ENCODE measurements around the gene ZNF155. TPM values are rescaled to one million over a fixed set of nuclear protein-coding genes. Genes with fewer than 3 reads are reported as not detected.
A peak's percentile ranks its signal among the peaks of the same experiment; 100 is the strongest.

Gene ZNF155
- polyA plus RNA-seq, 3 donors from 2014 or later, result 2.1 to 3.0 (median 2.6) TPM

DNA sequence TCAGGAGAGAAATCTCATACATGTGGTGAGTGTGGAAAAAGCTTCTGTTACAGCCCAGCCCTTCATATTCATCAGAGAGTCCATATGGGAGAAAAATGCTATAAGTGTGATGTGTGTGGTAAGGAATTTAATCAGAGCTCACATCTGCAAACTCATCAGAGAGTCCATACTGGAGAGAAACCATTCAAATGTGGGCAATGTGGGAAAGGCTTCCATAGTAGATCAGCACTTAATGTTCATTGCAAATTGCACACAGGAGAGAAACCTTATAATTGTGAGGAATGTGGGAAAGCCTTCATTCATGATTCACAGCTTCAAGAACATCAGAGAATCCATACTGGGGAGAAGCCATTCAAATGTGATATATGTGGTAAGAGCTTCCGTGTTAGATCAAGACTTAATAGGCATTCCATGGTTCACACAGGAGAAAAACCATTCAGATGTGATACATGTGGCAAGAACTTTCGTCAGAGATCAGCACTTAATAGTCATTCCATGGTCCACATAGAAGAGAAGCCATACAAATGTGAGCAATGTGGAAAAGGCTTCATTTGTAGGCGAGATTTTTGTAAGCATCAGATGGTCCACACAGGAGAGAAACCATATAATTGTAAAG lies 17.8 kb upstream of the ZNF155 start:
- peaks cover 37 to 95% (median 89%) of the 10 kb centered on the region in 6 donors for H3K9me3 Mint-ChIP-seq

DNA sequence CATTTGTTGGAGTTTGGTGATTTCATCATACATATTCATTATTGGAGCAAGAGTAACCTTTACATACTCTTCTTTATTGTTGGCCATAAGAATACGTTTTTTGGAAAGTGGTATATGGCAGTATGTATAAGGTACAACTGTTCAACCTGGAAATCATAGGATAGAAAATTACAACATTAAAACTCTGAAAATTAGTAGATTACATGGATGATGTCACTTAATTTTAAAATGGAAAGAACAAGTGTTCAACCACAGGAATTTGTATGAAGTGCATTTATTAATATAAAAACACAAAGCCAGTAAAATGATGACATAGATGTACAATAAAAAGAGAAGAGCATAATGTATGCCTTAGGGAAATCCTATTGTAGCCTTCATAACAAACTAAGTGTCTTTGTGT lies 7.3 kb upstream of the ZNF155 start:
- no peak overlapping the region for H3K4me3 Mint-ChIP-seq
- peaks cover 12 to 19% (median 13%) of the 10 kb centered on the region in 3 donors for H3K36me3 Mint-ChIP-seq
- DNase-seq, result no peak
- H3K27ac Mint-ChIP-seq, result no peak overlapping the region
- peaks cover 28 to 82% (median 57%) of the 10 kb centered on the region in 6 donors for H3K9me3 Mint-ChIP-seq
- no peaks in the 10 kb centered on the region for H3K4me1 Mint-ChIP-seq
- peaks cover 0 to 2% (median 2%) of the 10 kb centered on the region in 3 donors for H3K27me3 Mint-ChIP-seq (ENCODE audit: low read depth in 3 of 3)

More for the DNA sequence above, 17.8 kb upstream of the ZNF155 start:
- Mint-ChIP-seq H3K36me3 (peaks cover 45 to 66% (median 59%) of the 10 kb centered on the region in 3 donors), H3K4me1 (no peaks in the 10 kb centered on the region), H3K4me3 (no peak overlapping the region), H3K27me3 (ENCODE audit: low read depth in 3 of 3) (no peaks in the 10 kb centered on the region), H3K27ac (no peak overlapping the region)
- DNase-seq, result no peak

DNA sequence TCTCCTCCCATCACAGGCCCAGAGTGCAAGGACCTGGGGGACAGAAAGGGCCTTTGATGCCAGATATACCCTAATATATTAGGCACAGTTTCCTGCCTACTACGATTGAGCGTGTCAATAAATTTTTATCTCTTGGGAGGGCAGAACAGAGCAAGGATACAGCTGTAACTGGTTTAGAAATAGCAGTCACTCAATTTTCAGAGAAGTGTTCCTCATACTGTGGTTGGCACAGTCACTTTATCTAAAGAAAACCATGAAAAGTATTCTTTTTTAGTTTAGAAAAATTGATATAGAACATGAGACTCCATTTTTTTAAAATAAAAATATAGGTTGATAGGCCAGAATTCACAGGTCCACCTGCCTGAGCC lies 460 bp upstream of the ZNF155 start:
- H3K4me3 Mint-ChIP-seq, result peak overlapping the region; percentile 78 to 99 (median 97)
- peaks cover under 1 to 8% (median 6%) of the 10 kb centered on the region in 3 donors for H3K36me3 Mint-ChIP-seq
- peaks cover 0 to 4% (median 0%) of the 10 kb centered on the region in 3 donors for H3K27me3 Mint-ChIP-seq (ENCODE audit: low read depth in 3 of 3)
- peak overlapping the region; percentile 20 to 96 (median 80) for H3K27ac Mint-ChIP-seq
- H3K9me3 Mint-ChIP-seq, result peaks cover 0 to 21% (median 5%) of the 10 kb centered on the region in 6 donors
- no peak for DNase-seq
- peaks cover 17 to 28% of the 10 kb centered on the region in 2 donors for H3K4me1 Mint-ChIP-seq

DNA sequence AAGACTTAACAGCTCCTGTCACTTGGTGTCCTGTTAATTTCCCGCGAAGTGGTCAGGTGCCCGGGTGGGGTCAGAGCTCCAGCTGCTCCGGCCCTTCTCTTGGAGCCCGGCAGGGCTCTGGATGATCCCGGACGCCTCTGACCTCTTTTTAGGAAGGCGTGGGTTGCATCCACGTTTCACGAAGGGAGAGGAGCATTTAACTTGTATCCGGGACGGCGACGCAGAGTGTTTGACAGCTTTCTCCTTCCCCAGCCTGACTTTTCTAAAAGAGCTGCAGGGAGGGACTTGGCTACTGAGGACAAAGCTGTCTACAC lies 656 bp downstream of the ZNF155 start:
- no peak for DNase-seq
- H3K4me3 Mint-ChIP-seq, result peak overlapping the region; percentile 93 to 99 (median 97)
- peaks cover 0 to 4% (median 0%) of the 10 kb centered on the region in 3 donors for H3K27me3 Mint-ChIP-seq (ENCODE audit: low read depth in 3 of 3)
- H3K27ac Mint-ChIP-seq, result peak overlapping the region; percentile 85 to 96 (median 92)
- H3K36me3 Mint-ChIP-seq, result peaks cover 12 to 19% (median 16%) of the 10 kb centered on the region in 3 donors
- peaks cover 17 to 28% of the 10 kb centered on the region in 2 donors for H3K4me1 Mint-ChIP-seq
- H3K9me3 Mint-ChIP-seq, result peaks cover 0 to 12% (median 3%) of the 10 kb centered on the region in 6 donors

DNA sequence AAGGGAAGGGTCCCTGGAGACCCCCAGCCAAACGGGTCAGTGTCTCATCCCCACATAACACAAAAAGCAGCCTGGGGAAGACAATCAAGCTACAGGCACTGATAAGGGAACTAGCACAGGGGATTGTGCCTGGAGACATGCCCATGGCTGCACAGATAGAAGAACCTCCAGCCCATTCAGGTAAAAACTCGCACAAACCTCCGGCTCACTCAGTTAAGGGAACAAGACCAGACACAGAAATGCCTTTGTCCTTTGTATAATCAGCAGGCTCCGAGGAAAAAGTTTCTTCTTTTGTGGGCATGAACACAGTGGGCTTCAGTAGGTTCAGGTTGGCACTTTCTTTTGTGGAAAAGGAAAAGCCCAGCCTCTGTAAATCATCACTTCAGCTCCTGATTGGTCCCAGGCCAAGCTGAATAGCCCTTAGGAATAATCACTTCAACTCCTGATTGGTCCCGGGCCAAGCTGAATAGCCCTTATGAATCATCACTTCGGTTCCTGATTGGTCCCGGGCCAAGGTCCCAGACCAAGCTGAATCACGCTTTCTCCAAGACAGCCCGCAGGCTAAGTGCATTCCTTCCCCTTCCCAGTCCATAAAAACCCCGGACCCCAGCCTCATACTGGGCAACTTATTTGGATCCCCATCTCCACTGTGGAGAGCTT lies 13.8 kb downstream of the ZNF155 start:
- no peak overlapping the region for H3K27ac Mint-ChIP-seq
- peaks cover 0 to 6% (median under 1%) of the 10 kb centered on the region in 3 donors for H3K27me3 Mint-ChIP-seq (ENCODE audit: low read depth in 3 of 3)
- H3K36me3 Mint-ChIP-seq, result peaks cover 45 to 56% (median 48%) of the 10 kb centered on the region in 3 donors
- DNase-seq, result no peak
- no peak overlapping the region for H3K4me3 Mint-ChIP-seq
- H3K4me1 Mint-ChIP-seq, result peaks cover 10% of the 10 kb centered on the region in 2 donors
- peaks cover 13 to 23% (median 18%) of the 10 kb centered on the region in 6 donors for H3K9me3 Mint-ChIP-seq

DNA sequence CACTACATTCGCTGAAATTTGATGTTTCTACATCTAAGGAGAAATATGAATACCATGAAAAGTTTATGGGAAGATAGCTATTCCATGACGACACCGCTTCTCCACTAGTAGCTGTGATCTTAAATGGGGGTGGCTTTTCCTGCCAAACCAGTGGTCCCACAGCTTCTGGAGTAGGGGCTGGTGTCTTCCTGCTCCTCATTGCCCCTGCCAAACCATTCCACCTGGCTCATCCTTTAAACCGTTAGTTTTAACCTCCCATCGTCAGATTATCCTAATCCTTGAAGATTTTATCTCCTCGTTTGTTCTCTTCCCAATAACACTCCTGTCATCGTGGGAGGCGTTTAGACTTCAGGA lies 18.2 kb downstream of the ZNF155 start:
- peaks cover 8 to 26% (median 20%) of the 10 kb centered on the region in 6 donors for H3K9me3 Mint-ChIP-seq
- peaks cover 3 to 5% (median 5%) of the 10 kb centered on the region in 3 donors for H3K27me3 Mint-ChIP-seq (ENCODE audit: low read depth in 3 of 3)
- peak overlapping the region; percentile 99 to 100 (median 100) for H3K4me3 Mint-ChIP-seq
- DNase-seq, result no peak
- peaks cover 27 to 32% of the 10 kb centered on the region in 2 donors for H3K4me1 Mint-ChIP-seq
- peaks cover 28 to 29% (median 28%) of the 10 kb centered on the region in 3 donors for H3K36me3 Mint-ChIP-seq
- H3K27ac Mint-ChIP-seq, result peak overlapping the region; percentile 95 to 99 (median 96)

DNA sequence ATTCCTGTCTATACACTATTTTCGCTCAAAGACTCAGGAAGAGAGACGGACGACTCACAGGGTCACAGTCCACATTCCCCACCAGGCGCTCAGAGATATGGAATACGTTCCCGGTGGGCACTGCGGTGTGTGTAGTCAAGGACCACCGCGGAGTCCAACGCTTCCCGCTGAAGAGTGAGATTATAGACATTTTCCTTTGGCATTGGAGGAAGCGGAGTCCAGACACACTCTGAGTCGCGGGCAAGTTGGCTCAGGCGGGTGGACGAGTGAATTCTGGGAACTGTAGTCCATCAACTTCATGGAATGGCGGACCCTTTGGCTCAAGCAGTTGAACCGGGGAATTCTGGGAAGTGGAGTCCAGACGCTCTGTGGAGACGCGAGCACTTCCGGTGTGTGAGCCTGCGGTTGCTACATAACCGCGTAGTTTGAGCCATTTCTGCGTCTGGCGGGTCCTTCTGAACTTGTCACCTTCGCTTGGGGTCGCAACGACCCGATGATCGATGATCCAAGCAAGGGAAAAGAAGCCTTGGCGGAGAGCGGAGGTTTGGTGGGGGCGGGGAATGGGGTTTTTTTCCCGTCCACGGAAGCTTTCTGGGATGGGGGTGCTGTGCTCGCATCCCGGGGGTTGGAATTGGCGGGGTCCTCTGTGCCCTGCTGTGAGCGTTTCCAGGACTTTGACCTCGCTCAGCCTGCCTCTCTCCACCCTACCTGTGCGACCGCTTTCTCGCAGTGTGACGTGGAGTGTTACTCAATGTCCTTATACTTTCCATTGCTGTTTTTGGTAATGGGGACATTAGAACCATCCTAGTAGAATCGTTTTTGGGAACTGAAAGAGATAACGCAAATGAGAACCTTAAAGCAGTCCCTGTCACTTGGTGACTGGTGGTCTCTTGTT lies 18.8 kb downstream of the ZNF155 start, which contains the start of gene ZNF230:
ZNF230 (plus strand) TSS at position 392 of the 895 bp plus-strand sequence. CDS start 4,122 bp downstream, outside the sequence.
- Mint-ChIP-seq H3K27ac (peak within 1 kb of the TSS; percentile 95 to 99 (median 96)), H3K4me3 (peak within 1 kb of the TSS; percentile 99 to 100 (median 100)), H3K4me1 (peaks cover 28 to 32% of the 10 kb centered on the region in 2 donors), H3K27me3 (ENCODE audit: low read depth in 3 of 3) (peaks cover 3 to 6% (median 5%) of the 10 kb centered on the region in 3 donors), H3K9me3 (peaks cover 9 to 29% (median 24%) of the 10 kb centered on the region in 6 donors), H3K36me3 (peaks cover 29% of the 10 kb centered on the region in 3 donors)
- DNase-seq, result peak; percentile 85 to 88 (median 86)

DNA sequence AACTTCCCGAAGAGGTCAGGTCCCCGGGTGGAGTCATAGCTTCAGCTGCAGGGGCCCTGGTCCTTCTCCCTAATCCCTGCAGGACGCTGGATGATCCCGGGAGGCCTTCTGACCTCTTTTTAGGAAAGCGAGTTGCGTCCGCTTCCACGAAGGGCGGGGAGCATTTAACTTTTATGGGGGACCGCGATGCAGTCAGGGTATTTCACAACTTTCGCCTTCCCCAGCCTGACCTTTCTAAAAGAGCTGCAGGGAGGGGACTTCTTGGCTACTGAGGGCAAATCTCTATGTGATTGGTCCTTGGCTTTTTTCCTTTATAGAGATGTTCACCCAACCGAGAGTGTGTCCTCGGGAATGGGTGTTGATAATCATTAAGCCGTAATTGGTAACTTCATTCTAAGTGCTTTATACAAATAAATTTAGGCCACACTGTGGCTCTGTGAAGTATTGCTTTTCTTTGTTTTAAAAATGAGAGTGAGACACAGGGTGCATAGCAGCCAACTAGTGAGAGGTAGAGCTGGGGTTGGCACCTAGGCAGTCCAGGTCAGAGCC lies 19.5 kb downstream of the ZNF155 start:
- H3K27me3 Mint-ChIP-seq (ENCODE audit: low read depth in 3 of 3), result peaks cover 3 to 6% (median 5%) of the 10 kb centered on the region in 3 donors
- H3K27ac Mint-ChIP-seq, result peak overlapping the region; percentile 95 to 99 (median 96)
- H3K9me3 Mint-ChIP-seq, result peaks cover 12 to 30% (median 24%) of the 10 kb centered on the region in 6 donors
- H3K4me1 Mint-ChIP-seq, result peaks cover 28 to 32% of the 10 kb centered on the region in 2 donors
- H3K36me3 Mint-ChIP-seq, result peaks cover 30% of the 10 kb centered on the region in 3 donors
- no peak for DNase-seq
- peak overlapping the region; percentile 99 to 100 (median 100) for H3K4me3 Mint-ChIP-seq

DNA sequence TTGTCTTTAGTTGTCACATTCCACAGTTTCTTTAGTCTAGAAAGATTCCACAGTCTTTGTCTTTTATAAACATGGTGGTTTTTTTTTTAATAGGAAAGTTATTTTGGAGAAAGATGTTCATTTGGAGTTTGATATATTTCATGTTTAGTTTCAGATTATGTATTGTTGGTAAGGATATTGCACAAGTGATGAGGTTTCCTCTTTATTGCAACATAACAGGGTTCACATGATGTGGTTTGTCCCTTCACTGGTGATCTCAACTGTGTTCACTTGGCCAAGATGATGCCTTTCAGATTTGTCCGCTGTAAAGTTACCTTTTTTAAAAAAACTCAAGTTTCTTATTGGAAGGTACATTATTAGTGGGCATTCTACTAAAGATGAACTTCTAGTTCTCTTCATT lies 22.0 kb downstream of the ZNF155 start:
- peaks cover 28 to 32% of the 10 kb centered on the region in 2 donors for H3K4me1 Mint-ChIP-seq
- H3K4me3 Mint-ChIP-seq, result no peak overlapping the region
- H3K27me3 Mint-ChIP-seq (ENCODE audit: low read depth in 3 of 3), result peaks cover 3 to 6% (median 5%) of the 10 kb centered on the region in 3 donors
- no peak for DNase-seq
- H3K27ac Mint-ChIP-seq, result no peak overlapping the region
- H3K36me3 Mint-ChIP-seq, result peaks cover 52% of the 10 kb centered on the region in 3 donors
- H3K9me3 Mint-ChIP-seq, result peaks cover 28 to 52% (median 44%) of the 10 kb centered on the region in 6 donors

DNA sequence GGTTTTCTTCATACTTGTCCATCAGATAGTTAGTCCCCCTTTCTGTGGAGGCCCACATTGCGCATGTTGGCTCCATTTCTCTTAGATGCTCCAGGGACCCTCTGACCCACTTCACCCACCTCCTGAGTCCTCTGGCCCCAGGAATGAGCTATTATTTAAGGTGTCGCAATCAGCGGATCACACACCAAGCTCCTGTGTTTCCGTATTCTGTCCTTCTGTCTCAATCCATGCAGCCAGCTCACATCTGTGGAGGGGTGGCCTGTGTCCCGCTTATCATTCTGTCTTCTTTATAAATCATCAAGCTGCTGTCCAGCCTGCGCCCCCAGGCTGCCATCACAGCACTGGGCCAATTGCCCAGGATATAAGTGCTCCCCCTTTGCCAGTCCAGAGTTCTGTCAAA lies 23.5 kb downstream of the ZNF155 start:
- Mint-ChIP-seq H3K9me3 (peaks cover 32 to 67% (median 55%) of the 10 kb centered on the region in 6 donors), H3K27me3 (ENCODE audit: low read depth in 3 of 3) (peaks cover 3 to 7% (median 6%) of the 10 kb centered on the region in 3 donors), H3K36me3 (peaks cover 65% of the 10 kb centered on the region in 3 donors), H3K27ac (no peak overlapping the region), H3K4me1 (peaks cover 21 to 25% of the 10 kb centered on the region in 2 donors), H3K4me3 (peak overlapping the region in 1 of 5 donors; percentile 2)
- no peak for DNase-seq

DNA sequence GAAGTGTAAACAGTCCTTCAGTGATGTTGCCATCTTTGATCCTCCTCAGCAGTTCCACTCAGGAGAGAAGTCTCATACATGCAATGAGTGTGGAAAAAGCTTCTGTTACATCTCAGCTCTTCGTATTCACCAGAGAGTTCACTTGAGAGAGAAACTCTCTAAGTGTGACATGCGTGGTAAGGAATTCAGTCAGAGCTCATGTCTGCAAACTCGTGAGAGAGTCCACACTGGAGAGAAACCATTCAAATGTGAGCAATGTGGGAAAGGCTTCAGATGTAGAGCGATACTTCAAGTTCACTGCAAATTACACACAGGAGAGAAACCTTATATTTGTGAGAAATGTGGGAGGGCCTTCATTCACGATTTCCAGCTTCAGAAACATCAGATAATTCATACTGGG lies 26.5 kb downstream of the ZNF155 start:
- Mint-ChIP-seq H3K27ac (no peak overlapping the region), H3K4me1 (peaks cover 6 to 9% of the 10 kb centered on the region in 2 donors), H3K4me3 (no peak overlapping the region), H3K9me3 (peaks cover 48 to 93% (median 82%) of the 10 kb centered on the region in 6 donors), H3K27me3 (ENCODE audit: low read depth in 3 of 3) (peaks cover 0 to 10% (median 1%) of the 10 kb centered on the region in 3 donors), H3K36me3 (peaks cover 71 to 83% (median 77%) of the 10 kb centered on the region in 3 donors)
- no peak for DNase-seq

DNA sequence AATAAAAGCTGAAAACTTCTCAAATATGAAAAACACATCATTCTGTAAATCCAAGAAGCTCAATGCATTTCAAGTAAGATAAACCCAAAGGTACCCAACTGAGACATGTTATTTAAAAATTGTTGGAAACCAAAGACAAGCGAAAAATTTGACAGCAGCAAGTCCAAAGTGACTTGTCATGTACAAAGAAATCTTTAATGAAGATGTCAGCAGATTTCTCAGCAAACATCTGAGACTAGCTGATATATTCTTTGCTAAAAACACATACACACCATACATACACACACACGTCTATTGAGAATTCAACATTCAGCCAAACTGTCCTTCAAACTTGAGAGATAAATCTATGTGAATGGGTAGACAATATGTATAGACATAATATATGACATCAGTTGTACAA lies 35.5 kb downstream of the ZNF155 start:
- DNase-seq, result no peak
- H3K9me3 Mint-ChIP-seq, result peaks cover under 1 to 41% (median 25%) of the 10 kb centered on the region in 6 donors
- H3K36me3 Mint-ChIP-seq, result peaks cover 0 to 16% (median 12%) of the 10 kb centered on the region in 3 donors
- no peak overlapping the region for H3K4me3 Mint-ChIP-seq
- peaks cover 5 to 12% (median 9%) of the 10 kb centered on the region in 3 donors for H3K27me3 Mint-ChIP-seq (ENCODE audit: low read depth in 3 of 3)
- no peak overlapping the region for H3K27ac Mint-ChIP-seq
- H3K4me1 Mint-ChIP-seq, result peaks cover under 1% of the 10 kb centered on the region in 2 donors

DNA sequence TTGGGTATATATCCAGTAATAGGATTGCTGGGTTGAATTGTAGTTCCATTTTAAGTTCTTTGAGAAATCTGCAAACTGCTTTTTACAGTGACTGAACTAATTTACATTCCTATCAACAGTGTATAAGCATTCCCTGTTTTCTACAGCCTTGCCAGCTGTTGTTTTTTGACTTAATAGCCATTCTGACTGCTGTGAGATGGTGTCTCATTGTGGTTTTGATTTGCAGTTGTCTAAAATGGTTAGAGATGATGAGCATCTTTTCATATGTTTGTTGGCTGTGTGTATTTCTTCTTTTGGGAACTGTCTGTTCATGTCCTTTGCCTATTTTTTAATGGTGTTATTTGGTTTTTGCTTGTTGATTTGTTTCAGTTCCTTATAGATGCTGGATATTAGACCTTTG lies 37.2 kb downstream of the ZNF155 start:
- H3K36me3 Mint-ChIP-seq, result peaks cover 7 to 14% (median 11%) of the 10 kb centered on the region in 3 donors
- peaks cover 0 to 26% (median 13%) of the 10 kb centered on the region in 6 donors for H3K9me3 Mint-ChIP-seq
- peaks cover 8 to 19% (median 8%) of the 10 kb centered on the region in 3 donors for H3K27me3 Mint-ChIP-seq (ENCODE audit: low read depth in 3 of 3)
- no peak overlapping the region for H3K27ac Mint-ChIP-seq
- H3K4me1 Mint-ChIP-seq, result peaks cover 18% of the 10 kb centered on the region in 2 donors
- DNase-seq, result no peak
- no peak overlapping the region for H3K4me3 Mint-ChIP-seq
